GM10266 (cell line): Measurements from ENCODE around the gene ZNF740.
"Not testable (repeated sequence)": the region's sequence is repeated elsewhere in the genome, so short reads cannot be mapped to it uniquely, and the experiment has no call there.

Experiments used
- DNase-seq: peaks from one replicate; pipeline ENCODE4 v3.0.0; 2012; ENCODE audit errors: extremely low spot score
- CTCF ChIP-seq: IDR thresholded peaks from 2 replicates; pipeline ENCODE4 v1.5.1; 2012; ENCODE audit warnings: mild to moderate bottlenecking, low read depth; ENCODE audit not compliant: control insufficient read depth, insufficient read depth; ENCODE audit errors: missing control alignments

The ZNF740 gene

DNA sequence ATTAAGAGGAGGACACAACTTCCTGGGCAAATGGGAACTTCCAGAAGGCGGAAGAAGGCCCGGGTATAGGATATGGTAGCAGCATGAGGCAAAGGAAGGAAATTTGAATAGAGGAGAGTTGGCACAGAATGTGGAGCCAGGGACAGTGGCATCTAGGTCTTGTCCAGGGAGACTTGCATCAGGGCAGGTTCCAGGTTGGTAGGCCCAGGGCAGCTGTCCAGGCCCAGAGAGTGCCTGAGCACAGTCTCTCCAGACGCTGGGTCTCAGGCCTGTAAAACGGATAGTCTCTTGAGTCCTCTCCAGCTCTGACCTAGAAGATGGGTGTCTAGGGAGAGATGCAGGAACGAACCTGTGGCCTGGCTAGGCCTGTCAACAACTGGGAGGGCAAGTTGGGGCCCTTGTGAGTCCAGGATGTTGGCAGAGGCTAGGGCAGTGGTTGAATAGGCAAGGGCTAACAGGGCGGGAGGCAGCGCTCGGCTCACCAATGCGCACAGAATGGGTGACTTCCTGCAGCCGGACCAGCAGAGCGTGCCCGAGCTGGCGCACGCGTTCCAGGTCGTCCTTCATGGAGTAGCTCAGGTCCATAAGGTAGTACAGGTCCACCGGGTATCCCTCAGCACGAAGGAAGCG is 16.6 kb downstream of the ZNF740 start:
- DNase-seq: no peak
- no peak for TF ChIP-seq CTCF

DNA sequence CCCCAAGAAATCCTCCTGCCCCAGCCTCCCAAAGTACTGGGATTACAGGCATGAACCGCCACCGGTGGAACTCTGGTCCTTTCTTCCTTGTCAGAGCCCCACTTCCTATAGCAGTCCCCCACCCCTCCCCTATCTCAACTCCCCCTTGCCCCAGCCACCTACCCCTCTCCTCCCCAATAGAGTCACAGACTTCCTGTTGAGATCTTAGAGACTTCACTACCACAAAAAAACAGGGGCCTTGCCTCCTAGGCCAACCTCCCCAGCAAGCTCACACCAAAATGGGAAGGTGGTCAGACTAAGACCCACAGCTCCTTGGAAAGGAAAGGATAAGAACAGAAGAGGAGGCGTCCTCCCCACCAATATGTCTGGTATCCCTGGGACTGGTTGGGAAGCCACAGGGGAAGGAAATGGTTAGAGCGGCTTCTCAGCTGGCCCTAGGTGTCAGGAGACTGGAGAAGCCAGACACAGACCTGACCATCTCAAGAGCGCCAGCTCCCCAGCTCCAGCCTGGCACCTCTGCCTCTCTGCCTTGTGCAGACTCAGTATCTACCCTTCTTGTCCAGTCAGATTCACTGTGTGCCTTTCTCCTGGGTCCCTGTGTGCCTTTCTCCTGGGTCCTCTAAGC is 18.1 kb downstream of the ZNF740 start:
- DNase-seq: no peak
- no peak for TF ChIP-seq CTCF

- no peak for DNase-seq
- TF ChIP-seq CTCF: no peak
These were observed 19.2 kb downstream of the ZNF740 start for GRCh38 chr12:53199700-53200099.

DNA sequence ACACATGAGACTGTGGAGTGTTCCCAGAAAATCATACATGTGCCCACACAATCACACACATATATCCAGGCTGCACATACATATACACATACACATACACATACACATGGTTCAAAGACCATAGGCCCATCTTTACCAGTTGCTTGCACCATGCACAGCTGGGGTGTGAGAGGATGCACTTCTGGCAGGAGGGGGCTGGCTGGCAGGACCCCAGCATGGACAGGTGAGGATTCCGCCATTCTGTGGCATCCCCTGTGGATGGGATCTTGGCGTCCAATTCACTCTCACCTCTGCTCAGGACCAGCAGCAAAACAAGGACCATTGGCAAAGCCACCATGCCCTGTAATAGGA is 19.6 kb downstream of the ZNF740 start:
- TF ChIP-seq CTCF: no peak
- no peak for DNase-seq

DNA sequence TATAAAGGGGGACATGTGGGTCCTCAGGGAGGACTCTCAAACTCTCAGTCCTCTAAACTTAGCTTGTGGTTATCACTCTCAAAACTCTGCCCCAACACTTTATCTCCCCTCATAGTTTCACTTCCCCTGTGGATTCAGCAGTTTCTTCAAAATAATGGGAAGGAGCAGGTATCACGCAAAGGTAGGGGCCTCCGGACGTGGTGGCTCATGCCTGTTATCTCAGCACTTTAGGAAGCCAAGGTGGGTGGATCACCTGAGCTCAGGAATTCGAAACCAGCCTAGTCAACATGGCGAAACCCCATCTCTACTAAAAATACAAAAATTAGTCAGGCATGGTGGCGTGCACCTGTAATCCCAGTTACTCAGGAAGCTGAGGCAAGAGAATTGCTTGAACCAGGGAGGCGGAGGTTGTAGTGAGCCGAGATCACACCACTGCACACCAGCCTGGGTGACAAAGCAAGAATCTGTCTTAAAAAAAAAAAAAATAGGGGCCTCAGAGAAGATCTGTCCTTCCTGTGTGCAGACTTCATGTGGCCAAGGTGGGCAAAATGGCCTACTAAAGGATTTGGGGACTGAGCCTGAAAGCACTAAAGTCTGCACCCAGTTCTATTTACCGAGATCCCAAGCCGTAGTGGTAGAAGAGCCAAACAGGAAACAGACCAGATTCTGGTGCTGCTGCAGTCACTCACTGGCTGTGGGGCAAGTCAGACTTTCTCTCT is 20.1 kb downstream of the ZNF740 start:
- peak; percentile 67 for DNase-seq
- TF ChIP-seq CTCF: no peak

DNA sequence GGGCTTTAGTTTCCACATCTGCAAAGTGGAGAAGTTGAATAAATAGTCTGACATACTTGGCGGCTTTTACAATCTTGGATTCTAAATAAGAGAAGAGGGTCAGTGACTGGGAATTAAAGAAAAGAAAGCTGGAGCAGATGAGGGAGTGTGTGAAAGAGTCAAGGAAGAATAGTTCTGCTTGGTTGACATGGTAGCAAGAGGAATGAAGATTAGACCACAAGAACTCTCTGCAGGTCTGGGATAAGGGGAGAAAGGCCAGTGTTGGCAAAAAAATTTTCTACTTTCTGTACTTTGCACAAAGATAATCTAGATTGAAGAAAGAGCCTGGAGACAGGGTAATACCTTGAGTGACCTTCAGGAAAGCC is 20.6 kb downstream of the ZNF740 start:
- DNase-seq: no peak
- TF ChIP-seq CTCF: no peak

GRCh38 chr12:53201639-53202038 is 21.1 kb downstream of the ZNF740 start:
- TF ChIP-seq CTCF: no peak
- no peak for DNase-seq

DNA sequence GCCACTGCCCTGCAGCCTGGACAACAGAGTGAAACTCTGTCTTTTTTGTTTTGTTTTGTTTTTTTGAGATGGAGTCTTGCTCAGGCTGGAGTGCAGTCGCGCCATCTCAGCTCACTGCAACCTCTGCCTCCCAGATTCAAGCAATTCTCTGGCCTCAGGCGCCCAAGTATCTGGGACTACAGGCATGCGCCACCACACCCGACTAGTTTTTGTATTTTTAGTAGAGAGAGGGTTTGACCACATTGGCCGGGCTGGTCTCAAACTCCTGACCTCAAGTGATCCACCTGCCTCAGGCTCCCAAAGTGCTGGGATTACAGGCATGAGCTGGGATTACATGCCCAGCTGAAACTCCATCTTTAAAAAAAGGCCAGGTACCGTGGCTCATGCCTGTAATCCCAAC is 21.8 kb downstream of the ZNF740 start:
- not testable (repeated sequence) for DNase-seq
